ENCODE data around the gene ATP13A5.

Gene ATP13A5, protein sequence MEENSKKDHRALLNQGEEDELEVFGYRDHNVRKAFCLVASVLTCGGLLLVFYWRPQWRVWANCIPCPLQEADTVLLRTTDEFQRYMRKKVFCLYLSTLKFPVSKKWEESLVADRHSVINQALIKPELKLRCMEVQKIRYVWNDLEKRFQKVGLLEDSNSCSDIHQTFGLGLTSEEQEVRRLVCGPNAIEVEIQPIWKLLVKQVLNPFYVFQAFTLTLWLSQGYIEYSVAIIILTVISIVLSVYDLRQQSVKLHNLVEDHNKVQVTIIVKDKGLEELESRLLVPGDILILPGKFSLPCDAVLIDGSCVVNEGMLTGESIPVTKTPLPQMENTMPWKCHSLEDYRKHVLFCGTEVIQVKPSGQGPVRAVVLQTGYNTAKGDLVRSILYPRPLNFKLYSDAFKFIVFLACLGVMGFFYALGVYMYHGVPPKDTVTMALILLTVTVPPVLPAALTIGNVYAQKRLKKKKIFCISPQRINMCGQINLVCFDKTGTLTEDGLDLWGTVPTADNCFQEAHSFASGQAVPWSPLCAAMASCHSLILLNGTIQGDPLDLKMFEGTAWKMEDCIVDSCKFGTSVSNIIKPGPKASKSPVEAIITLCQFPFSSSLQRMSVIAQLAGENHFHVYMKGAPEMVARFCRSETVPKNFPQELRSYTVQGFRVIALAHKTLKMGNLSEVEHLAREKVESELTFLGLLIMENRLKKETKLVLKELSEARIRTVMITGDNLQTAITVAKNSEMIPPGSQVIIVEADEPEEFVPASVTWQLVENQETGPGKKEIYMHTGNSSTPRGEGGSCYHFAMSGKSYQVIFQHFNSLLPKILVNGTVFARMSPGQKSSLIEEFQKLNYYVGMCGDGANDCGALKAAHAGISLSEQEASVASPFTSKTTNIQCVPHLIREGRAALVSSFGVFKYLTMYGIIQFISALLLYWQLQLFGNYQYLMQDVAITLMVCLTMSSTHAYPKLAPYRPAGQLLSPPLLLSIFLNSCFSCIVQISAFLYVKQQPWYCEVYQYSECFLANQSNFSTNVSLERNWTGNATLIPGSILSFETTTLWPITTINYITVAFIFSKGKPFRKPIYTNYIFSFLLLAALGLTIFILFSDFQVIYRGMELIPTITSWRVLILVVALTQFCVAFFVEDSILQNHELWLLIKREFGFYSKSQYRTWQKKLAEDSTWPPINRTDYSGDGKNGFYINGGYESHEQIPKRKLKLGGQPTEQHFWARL

DNA sequence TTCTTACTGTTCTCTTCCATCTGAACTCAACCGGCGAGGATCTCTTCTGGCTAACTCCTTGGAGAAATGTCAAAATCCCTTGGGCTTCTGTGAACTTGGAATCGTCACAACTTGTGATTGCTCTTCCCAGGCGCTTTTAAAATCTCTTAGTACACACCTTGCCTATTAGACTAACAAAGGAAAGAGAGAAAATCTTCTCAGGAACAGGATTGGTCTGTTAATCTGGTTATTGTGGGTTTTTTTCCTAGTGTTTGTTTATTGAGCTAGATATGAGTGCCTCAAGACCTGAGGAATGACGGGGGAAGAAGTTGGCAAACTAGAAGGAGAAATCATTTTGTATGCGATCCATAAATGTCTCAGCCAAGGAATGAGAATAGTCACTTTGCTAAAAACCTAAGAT is at the start of gene ATP13A5:
ATP13A5 (minus strand) TSS at position 48 of the 400 bp plus-strand sequence; CDS start at position 20, 28 bp downstream.
- no peak for DNase-seq

DNA sequence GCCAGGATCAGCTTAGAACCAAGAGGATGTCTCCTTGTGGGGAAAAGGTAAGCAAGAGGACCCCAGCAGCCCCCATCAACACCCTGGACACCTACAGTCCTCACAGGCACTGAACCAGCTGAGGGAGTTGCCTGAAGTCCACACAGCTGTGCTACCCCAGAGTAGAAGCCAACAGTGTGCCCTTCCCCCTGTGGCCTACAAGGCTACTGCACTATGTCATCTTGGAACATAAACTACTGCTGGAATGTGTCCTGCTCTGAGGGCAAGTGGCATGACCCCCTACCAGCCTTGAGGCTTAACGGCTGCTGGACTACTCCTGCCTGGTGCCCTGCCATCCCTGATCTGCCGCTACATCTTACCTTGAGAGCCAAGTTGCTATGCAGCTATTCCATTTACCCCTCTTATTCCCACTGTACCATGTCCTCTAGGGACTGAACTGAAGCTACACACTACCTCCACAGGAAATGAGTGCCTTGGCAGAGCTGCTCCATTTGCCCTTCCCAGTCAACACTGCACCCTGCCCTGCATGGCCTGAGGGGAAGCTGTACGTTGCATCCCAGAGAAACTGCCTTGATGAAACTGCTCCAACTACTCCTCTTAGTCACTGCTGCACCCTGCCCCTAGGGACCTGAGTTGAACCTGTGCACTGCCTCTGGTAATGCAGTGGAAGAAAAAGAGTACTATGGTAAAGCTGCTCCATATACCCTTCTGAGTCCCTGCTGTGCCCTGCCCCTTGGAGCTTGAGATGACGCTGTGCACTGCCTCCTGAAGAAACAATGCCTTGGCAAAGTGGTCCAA is 40.2 kb upstream of the ATP13A5 start:
- no peak for DNase-seq

DNA sequence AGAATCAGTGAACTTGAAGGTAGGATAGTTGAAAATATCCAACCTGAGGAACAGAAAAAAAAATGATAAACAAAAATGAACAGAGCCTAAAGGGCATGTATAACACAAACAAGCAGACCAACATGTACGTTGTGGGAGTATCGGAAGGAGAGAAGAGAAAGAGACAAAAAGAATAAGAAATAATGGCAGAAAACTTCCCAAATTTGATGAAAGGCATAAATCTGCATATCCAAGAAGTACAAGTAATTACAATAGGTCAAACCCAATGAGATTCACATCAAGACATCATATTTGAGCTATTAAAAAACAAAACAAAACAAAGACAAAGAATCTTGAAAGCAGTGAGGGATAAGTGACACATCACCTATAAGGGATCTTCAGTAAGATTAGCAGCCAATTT is 38.1 kb upstream of the ATP13A5 start:
- no peak for DNase-seq

DNA sequence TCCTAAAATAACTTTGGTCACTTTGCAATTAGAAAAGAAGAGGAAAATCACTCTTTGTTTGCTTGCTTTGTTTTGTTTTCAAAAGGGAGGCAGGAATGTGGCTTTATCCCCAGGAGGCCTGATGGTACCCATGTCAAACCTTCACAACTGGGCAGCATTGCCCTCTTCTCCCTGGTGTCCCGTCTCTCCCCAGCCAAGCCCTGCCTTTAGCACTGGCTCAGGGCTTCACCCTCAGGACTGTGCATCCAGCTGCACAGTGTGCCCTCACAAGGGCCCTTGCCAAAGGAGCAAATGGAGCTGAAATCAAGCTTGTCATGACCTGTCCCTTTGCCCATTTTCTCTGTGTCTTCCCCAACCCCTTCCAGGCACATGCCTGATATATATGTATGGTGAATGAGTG is 29.1 kb upstream of the ATP13A5 start:
- DNase-seq: no peak

DNA sequence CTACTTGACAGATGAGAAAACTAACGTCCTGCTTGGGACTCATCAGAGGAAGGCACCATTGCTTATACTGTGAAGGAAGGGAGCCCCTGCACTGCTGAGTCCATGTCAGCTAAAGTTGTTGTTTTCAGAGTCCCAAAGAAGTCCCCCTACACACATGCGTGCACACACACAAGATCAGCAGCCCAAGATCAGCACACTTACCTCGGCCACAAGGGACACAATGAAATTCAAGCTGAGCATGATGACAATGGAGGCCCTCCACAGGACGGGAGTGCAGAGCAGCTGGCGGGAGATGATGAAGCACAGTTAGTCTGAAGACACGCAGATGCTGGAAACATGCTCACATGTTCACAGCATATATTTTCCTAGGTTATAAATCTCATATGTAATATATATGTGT is 28.6 kb upstream of the ATP13A5 start:
- DNase-seq: no peak

DNA sequence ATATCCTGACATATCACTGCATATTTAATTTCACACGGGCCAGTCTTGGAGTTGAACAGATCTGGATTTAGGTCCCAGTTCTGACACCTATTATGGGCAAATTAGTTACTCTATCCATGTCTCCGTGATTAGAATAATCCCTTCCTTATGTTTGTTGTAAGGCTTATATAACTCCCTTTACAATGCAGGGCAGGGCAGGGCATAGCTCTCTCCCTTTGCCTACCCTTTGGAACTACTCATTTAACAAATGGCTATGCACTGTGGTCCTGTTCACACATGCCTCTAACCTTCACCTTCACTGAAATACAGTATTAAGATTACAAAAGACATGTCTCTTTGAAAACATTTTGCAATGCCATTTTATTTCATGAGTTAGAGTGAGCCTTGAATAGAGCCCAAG is 24.8 kb upstream of the ATP13A5 start:
- no peak for DNase-seq

DNA sequence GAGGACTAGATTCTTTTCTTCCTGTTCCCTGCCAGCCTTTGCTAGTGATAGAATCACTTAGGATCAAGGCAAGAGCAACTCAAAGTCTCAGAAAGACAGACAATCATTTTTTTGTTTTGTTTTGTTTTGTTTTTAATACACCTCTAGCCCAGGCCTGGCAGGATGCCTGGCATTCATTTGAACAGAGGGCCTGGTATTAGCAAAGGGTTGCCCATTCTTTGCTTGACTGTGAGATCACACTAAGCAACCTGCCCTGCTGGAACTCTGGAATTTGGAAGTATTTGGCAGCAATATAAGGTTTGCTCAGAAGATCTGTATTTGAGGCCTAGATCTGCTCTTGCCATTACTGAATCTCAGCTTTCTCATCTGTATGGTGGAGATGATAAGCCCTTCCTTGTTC is 21.8 kb upstream of the ATP13A5 start:
- peak; percentile 31 for DNase-seq

DNA sequence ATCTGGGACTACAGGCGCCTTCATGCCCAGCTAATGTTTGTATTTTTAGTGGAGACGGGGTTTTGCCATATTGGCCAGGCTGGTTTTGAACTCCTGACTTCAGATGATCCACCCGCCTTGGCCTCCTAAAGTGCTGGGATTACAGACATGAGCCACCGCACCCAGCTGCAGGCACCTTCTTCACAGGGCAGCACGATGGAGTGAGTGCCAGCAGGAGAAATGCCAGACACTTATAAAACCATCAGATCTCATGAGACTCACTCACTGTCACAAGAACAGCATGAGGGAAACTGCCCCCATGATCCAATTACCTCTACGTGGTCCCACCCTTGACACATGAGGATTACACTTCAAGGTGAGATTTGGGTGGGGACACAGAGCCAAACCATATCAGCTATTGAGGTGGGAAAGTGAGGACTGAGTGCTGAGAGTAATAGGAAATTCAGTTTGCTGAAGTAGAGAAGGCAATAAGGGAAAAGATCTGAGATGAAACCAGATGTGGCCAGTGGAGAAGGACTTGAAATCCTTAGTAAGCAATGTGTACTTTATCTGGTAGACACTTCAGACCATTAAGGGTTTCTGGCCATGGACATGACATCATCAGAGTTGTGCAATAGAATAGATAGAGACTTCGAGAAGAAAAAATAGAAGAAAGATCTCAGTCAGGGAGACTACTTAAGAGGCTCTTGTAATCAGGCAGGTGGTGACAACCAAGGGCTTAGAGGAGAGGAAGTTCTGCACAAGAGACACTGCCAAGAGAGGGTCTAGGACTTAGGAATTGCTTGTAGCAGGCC is 18.1 kb upstream of the ATP13A5 start:
- DNase-seq: no peak

DNA sequence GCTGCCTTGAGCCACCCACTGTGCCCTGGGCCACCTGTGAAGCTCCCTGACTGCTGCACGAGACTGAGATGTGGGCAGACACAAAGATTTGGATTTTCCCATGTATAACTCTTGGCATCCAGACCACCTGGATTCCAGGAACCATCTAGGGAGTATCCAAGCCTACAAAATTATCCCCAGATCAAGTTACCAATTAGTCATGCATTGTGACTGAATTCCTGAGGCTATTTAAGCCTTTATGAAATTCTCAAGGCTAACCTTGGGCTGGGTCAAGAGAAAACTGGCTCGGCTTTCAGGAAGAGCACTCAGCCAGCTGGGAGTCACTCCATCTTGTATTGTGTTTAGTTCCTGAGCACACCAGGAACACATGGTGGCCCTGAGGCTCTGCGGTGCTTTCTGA is 13.3 kb upstream of the ATP13A5 start:
- DNase-seq: peak; percentile 29

DNA sequence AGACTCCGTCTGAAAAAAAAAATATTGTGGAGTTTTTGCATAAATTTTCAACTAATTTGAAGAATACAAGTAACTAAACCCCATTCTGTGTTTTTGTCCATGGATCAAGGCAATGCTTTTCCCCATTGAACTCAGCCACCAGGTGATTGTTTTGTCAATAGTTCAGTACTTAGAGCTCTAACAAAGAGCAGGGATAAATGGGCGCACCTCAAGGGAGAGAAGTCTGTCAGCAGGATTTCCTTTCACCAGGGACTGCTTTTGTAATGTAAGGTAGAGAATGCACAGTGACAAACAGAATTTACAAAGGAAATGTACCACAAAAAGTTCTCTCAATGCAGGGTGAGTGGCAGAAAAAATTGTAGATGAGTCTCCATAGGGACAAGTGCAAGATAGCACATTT is 10.8 kb upstream of the ATP13A5 start:
- DNase-seq: peak; percentile 9

DNA sequence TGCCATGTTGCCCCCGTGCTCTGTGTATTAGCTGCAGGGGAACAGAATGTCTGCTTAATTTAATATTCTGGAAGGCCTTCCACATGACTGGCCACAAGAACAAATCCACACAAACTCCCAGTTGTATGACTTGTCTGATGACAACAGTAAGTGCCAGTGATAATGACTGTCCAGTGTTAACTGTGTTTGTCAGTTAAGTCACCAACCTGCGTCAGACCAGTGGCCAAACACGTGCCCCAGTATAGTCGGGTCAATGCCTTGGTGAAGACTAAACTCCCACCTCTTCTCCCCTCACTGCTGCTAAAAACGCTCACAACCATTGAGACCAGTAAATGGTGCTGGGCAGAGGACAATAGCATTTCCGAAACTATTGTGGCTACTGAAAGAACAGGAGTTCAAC is 9.8 kb upstream of the ATP13A5 start:
- no peak for DNase-seq

DNA sequence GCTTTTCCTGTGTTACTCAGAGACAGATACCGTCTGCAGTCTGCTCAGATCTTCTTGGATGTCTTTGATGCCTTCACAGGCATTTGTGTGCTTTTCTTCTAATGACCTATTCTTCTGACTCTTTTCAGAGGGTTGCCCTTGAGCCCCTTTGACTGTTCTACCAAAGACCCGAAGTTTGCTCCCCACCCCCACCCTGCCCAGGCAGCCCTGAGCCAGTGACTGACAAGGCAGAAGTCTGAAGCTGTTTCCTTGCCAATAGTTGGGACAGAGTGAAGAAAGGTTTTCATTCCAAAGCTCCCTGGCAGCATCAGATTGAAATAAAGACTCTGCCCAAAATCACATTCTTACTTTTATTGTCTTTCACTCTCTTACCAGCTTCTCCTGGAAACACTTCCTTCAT is 9.0 kb upstream of the ATP13A5 start:
- DNase-seq: no peak

DNA sequence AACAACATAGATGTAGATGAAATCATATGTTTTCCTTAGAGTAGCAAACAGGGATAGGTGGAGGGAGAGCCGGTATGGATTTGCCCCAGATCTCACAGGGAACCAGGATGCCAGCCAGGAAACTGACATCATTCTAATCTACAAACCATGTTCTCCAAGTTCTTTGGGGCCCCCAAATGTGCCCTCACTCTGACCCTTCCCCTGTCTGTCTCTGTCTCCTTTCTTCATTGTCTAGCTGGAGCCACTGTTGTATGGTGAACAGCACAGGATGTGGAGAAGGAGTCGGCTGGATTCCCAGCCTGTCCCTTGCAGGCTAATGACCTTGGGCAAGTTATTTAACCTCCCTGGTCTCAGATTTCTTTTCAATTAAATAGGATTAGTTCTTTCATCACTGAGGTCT is 962 bp downstream of the ATP13A5 start:
- DNase-seq: no peak

DNA sequence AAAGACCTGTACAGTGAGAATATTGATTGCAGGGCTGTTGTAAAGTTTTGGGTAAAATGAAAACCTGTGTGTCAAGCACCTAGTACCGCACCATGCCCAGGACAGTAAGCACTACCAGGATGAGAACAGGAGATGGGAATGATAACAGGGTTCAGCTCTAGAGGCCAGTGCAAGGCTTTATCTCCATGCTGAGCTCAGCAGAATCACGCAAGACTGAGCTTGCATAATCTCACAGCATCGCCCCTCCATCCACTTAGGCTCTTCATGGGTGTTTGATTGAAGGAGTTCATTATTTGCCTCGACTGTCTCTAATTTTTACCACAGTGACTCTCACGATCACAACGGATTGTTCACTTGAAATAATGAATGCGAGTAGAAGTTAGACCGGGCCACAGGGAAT is 2.9 kb downstream of the ATP13A5 start:
- no peak for DNase-seq

DNA sequence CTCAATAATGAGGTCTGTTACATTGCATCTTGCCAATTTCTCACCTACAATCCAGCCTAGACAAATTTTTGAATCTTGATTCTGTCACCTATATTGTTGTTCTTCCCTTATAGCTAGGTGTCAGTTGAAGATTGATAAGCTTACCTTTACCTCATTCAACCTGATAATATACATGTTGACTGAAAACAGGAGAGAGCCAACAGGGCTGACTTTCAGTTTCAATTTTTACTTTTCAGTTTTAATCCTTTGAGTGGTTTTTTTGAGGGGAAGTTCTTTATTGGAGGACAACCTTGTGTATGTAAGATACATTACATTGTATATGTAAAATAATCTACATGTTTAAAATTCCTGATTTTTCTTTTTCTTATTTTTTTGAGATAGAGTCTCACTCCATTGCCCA is 5.8 kb downstream of the ATP13A5 start:
- DNase-seq: no peak

DNA sequence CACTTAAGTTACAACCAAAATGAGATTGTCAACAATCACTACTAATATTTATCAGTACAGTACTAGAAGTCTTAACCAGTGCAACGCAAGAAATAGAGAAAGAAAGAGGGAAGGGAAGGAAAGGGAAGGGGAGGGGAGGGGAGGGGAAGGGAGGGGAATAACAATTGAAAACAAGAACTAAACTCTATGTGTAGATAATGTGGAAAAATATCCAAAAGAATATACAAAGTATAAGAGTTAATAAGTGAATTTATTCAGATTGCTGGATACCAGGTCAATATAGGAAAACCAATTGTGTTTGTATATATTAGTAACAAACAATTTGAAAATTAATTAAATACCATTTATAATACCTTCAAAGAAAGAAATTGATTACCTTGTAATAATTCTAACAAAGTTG is 10.7 kb downstream of the ATP13A5 start:
- DNase-seq: no peak

DNA sequence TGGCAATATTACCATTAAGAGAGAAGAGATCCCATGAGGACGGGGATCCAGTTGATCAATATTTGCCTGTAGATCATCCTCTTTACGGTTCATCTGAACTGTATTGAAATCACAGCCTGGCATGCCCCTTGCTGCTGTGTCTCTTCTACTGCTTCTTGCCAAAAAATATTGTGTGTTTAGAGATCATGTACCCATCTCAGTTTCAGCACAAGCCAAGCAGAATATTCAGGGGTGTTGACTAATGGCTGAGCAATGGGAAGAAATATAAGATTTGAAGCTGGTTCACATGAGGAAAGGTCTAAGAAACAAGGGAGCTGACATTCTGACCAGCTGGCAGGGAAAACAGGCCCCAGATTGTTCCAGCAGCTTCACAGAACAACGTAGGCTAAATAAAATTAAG is 21.3 kb downstream of the ATP13A5 start:
- no peak for DNase-seq

DNA sequence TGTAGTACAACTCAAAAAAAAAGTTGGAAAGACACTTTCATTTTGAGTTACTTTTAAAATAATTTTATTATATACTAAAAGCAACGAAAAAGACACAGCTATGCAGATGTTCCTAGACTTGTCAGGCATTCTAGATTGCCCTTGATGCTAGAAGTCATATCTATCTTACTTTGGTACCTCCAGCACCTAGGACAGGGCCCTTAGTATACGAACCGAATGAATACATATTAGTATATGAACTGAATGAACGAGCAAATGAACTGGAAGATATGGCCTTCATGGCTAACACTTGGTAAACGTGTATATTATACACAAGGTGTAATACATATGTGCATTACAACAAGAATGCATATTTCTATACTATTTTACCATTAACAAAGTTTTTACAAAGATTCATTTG is 24.1 kb downstream of the ATP13A5 start:
- DNase-seq: no peak

DNA sequence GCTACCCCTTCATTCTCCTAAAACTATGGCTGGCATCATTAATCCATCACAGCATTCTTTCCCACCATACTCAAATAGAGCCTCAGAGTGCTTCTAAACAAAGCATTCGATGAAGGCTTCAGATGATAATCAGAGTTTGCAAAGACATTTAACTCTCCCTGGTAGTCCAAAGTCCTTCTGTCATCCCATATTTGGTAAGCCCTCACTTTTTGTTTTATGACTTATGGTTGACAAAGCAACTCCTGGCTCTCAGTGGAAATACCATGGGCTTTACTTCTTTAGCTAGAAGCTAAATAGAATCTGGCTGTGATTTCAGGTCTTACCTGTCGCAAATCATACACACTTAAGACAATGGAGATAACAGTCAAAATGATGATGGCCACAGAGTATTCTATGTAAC is 27.8 kb downstream of the ATP13A5 start:
- no peak for DNase-seq

DNA sequence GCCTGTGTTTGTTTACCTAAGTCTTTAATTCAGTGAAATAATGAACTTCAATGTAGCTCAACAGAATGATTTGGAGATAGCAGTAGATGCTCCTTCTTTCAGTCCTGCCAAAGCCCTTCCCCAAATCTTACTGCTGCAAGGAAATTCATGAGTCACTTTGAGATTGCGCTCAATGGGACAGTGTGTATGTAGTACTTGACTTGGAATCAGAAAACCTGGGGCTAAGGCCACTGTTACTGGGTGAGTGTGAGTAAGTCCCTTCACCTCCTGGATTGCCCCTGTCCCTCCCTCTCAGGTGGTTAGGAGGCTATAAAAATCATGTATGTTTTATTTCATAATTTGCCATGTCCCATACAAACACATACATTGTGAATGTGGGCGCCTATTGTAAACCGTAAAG is 29.9 kb downstream of the ATP13A5 start:
- no peak for DNase-seq
